Measurements from ENCODE around the gene ARHGEF40.

- TF ChIP-seq CTCF (IDR thresholded peaks at IDR 0.05) (no peak), EZH2 (IDR thresholded peaks at IDR 0.05; ENCODE audit: borderline replicate concordance, insufficient read depth, low read depth, low read length, poor library complexity, severe bottlenecking) (no peak)
Observed at GRCh38 chr14:21106176-21106497, 36.0 kb downstream of the ARHGEF40 start.

All from B cell (primary cell).